Activated CD4-positive, alpha-beta T cell treated with anti-CD3 and anti-CD28 coated beads for 4 hours (primary cell): ENCODE data around the gene POPDC2.
"Not testable (repeated sequence)": the region's sequence is repeated elsewhere in the genome, so short reads cannot be mapped to it uniquely, and the experiment has no call there.

ENCODE experiments used
- DNase-seq, 2 donors: peaks; one replicate each; pipeline ENCODE4 v3.0.0-alpha.2; 2020

The POPDC2 gene

GRCh38 chr3:119611664-119612063, 48.7 kb downstream of the POPDC2 start:
- DNase-seq, result no peak

GRCh38 chr3:119609301-119609700, 51.1 kb downstream of the POPDC2 start:
- no peak for DNase-seq

DNA sequence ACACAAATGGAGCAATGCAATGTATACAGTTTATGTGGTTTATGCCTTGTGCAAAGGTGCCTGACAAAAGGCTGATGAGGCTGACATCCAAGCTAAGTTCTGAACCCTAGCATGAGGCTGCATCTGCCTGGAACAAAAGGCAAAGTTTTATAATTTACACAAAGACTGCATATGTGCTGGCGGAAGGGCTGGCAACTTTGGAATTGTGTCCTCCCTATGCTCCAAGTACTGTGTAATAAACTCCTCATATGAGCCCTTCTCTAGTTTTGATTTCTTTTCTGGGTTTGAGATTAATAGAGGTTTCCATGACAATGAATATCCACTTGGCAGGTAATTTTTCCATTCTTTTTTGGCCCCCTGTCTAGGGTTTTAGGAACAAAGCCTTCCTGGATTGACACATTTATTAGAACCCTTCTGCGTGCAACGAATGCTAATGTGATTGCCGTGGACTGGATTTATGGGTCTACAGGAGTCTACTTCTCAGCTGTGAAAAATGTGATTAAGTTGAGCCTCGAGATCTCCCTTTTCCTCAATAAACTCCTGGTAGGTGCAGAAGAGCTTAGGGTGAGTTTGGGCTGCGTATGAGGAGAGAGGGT, 51.9 kb downstream of the POPDC2 start:
- no peak for DNase-seq

DNA sequence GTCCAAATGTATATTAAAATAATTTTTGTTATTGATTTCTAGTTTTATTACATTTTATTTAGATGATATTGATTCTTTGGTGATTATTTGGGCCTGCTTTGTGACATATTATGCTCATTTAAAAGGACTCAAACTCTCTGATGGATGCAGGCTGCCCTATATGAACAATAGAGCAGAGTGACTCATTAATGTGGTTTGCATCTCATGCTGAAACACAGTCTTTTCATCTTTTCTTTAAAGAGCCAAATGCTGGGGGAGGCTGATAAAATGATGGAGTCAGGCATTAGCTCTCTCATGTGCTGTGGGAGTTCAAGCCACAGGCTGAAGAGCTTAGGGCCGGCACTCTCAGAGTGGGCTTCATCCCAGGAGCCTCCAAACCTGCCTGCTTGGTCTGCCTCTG, 55.5 kb downstream of the POPDC2 start:
- no peak for DNase-seq

DNA sequence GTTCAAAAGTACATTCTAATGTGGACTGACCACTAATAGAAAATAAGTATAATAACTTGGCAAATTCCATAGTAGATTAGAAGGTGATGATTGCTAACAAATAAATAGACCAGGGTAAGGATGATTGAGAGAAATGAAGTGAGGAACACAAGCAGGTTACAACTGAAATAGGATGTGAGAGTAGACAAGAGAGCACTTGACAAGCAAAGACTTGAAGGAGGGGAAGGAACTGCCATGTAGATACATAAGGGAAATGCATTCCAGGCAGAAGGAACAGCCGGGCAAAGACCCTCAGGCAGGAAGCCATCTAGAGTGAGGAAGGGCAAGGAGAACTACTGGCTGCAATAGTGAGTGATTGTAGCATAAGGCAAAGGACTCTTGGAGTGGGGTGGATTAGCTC, 57.7 kb downstream of the POPDC2 start:
- no peak for DNase-seq

GRCh38 chr3:119601154-119601553, 59.2 kb downstream of the POPDC2 start:
- no peak for DNase-seq

DNA sequence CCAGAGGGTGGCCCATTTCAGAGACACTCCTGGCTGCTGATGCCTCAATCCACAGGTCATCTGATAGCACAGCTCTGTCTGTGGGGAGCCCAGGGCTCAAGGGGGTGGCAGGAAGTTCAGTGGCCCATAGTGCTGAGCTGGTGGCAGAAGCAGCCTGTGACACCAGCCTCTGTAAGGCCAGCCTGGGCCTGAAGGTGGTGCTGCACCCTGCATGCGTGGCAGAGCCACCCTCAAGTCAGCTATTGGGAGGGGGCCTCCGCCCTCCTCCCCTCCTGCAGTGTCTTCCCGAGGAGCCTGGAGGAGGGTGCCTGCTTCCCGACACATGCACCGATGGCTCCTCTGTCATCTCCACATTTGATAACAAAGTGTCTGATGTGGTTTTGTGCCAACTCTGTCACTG, 59.7 kb downstream of the POPDC2 start:
- DNase-seq, result no peak

GRCh38 chr3:119599558-119600174, 60.7 kb downstream of the POPDC2 start:
- no peak for DNase-seq

DNA sequence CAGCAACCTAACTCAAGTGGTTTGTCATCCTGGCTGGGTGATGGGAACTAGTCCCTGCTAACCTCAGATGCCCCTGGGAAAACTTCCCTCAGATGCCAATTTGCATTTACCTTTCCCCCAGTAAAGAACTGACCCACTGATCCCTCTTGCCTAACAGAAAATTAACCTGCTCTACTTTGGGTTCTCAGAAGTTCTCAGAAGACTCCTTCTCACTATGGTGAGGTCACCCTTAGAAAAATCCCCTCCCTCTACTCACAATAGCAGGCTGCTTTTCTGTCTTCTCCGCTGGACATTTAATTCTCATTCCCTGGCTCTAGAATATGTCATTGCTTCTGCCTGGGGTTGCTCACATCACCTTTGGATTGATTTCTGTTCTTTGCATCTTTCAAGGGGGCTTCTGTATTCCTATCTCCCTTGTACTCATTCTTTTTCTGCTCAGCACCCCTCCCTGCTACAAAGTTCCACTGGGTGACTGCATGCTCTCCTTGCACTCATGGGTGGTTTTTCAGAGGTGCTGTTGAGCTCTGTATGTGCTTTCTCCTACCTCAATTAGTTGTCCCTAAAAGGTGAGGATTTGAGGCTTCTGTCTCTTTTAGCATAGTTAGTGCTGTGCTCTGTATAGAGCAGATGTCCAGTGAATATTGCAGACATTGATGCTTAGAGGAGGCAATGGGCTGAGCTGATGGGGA, 61.8 kb downstream of the POPDC2 start:
- no peak for DNase-seq

DNA sequence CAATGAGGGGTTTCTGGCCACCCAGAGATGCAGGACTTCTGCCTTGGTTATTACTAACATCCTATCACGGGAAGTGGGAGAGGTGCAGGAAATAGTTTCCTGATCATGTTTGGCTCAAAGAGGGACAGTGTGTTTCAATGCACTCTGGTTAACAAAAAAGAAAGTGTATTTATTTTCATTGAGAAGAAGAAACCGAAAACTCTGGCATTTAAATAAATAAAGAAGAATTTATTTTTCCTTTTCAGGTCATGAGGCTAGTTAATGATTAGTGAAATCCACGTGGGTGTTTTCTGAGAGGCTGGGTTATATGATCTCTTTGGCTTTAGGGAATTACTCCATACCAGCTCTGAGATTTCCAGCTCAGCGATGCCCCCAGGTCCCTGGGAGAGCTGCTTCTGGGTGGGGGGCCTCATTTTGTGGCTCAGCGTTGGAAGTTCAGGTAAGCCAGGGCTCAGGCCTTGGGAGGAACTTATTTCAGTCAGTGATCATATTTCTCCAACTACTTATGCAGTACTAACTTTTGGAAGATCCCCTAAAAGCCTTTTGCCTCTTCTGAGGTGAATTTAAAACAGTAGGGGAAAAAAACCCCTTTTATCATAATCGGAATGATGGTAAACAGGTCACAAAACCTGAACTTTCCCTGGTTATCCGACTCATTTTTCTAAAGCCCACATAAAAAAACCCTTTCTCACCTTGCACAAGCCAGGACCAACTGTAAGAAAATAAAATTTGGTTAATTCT, 62.7 kb downstream of the POPDC2 start, which contains the start of gene PLA1A:
PLA1A (plus strand) TSS at position 338 of the 741 bp plus-strand sequence; CDS start at position 367, 29 bp downstream.
- no peak for DNase-seq

GRCh38 chr3:119596398-119596797, 64.0 kb downstream of the POPDC2 start:
- DNase-seq, result no peak

DNA sequence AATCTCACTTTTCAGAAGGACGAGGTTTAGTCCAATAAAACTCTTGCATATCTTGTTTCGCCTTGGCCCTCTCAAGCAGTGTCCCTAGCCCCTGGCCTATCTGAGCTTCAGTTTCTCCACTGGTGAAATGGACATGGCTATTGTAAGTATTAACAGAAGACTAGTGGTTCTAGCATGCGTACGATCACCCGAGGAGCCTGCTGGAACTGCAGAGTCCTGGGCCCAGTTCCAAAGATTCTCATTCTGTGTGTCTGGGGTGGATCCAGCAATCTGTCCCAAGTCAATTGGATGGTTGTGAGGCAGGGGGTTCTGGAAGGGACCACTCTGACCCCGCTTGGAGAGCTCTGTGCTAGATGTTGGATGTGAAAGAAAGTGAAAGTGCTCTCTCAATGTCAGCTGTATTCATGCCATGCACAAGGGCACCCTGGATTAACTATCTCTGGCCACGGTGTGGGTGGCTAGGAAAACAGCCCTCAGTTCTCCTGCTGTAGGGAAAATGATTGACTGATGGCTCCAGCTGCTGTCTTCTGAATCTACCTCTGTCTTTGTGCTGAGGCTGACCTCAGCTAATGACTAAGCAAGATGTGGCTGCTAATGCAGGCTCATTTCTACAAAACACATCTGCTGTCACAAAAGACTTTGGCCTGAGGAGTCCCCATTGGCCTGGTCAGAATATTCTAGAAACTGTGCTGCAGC, 64.6 kb downstream of the POPDC2 start:
- no peak for DNase-seq

DNA sequence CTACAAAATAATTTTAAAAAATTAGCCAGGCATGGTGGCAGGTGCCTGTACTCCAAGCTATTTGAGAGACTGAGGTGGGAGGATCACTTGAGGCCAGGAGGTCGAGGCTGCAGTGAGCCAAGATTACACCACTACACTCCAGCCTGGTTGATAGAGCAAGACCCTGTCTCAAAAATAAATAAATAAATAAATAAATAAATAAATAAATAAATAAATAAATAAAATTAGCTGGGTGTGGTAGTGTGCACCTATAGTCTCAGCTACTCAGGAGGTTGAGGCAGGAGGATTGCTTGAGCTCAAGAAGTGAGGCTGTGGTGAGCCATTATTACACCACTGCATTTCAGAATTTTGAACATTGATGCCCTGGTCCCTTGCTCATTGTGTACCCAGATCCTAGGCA, 65.5 kb downstream of the POPDC2 start:
- DNase-seq, result not testable (repeated sequence)

DNA sequence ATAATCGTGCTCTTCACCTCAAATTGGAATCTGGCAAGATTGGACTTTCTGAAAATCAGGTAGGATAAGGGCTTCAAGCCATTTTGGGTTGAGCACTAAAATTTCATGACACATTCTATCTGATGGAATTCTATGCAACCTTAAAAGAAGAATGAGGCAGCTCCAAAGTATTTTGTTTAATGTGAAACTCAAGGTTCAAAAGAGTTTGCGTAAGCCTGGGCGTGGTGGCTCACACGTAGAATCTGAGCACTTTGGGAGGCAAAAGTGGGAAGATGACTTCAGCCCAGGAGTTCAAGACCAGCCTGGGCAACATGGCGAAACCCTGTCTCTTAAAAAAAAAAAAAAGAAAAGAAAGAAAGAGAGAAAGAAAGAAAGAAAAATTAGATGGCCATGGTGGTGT, 66.3 kb downstream of the POPDC2 start:
- no peak for DNase-seq

DNA sequence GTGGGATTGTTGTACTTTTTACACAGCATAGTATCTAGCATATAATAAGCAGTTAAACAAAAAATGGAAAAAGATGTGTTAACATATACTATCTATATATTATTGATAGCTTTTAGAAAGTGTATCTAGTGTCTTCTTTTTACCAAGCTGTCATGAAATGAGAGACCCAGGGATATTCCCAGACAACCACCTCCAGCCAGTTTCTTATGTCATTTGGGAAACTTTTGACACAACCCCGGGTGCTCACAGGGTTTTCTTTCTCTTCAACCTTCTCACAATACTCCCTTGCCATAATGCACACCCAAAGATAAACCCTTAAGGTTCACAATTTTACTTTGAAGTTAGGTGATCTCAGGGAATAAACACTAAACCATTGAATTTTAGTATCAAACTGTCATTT, 67.5 kb downstream of the POPDC2 start:
- DNase-seq, result no peak
